H9 (cell line): ENCODE data around the gene OGDH. TPM values are rescaled to one million over a fixed set of nuclear protein-coding genes. Genes with fewer than 3 reads are reported as not detected.

Experiments
- DNase-seq: peaks from one replicate; pipeline ENCODE4 v3.0.0-alpha.2; 2017
- H2AFZ ChIP-seq: one replicate; pipeline ENCODE4 v1.6.1; 2013; ENCODE audit warnings: mild to moderate bottlenecking, low read length, control low read depth, moderate library complexity
- H2AK5ac ChIP-seq: 2 replicates; pipeline ENCODE4 v1.6.1; 2013; ENCODE audit warnings: low read length, control low read depth, mixed read lengths; ENCODE audit not compliant: insufficient read length
- H2BK120ac ChIP-seq: one replicate; pipeline ENCODE4 v1.6.1; 2013; ENCODE audit warnings: low read depth, mild to moderate bottlenecking, low read length, control low read depth, inconsistent platforms; ENCODE audit not compliant: poor library complexity, severe bottlenecking
- H2BK12ac ChIP-seq: 2 replicates; pipeline ENCODE4 v1.6.1; 2013; ENCODE audit warnings: low read length, control low read depth, mixed read lengths, low read depth; ENCODE audit not compliant: insufficient read length
- H2BK15ac ChIP-seq: 2 replicates; pipeline ENCODE4 v1.6.1; 2013; ENCODE audit warnings: low read depth, low read length, control low read depth
- H2BK20ac ChIP-seq: one replicate; pipeline ENCODE4 v1.6.1; 2013; ENCODE audit warnings: low read depth, mild to moderate bottlenecking, low read length, control low read depth, inconsistent platforms; ENCODE audit not compliant: poor library complexity, severe bottlenecking
- H2BK5ac ChIP-seq: 2 replicates; pipeline ENCODE4 v1.6.1; 2013; ENCODE audit warnings: low read length, control low read depth, mixed read lengths; ENCODE audit not compliant: insufficient read length
- H3K14ac ChIP-seq: 2 replicates; pipeline ENCODE4 v1.6.1; 2013; ENCODE audit warnings: low read length, control low read depth; ENCODE audit not compliant: insufficient read depth
- H3K18ac ChIP-seq: 2 replicates; pipeline ENCODE4 v1.6.1; 2013; ENCODE audit warnings: low read depth, mild to moderate bottlenecking, mixed read lengths, low read length, control low read depth; ENCODE audit not compliant: insufficient read length
- H3K23ac ChIP-seq: 2 replicates; pipeline ENCODE4 v1.6.1; 2013; ENCODE audit warnings: low read length, control low read depth, mixed read lengths, low read depth; ENCODE audit not compliant: insufficient read length
- H3K23me2 ChIP-seq: 2 replicates; pipeline ENCODE4 v1.6.1; 2013; ENCODE audit warnings: low read depth, mild to moderate bottlenecking, mixed read lengths, low read length, control low read depth; ENCODE audit not compliant: insufficient read length, poor library complexity, severe bottlenecking
- H3K27ac ChIP-seq: 2 replicates; pipeline ENCODE4 v1.5.1; 2013; ENCODE audit warnings: low read length, control low read depth, mixed read lengths, low read depth; ENCODE audit not compliant: insufficient read length
- H3K27me3 ChIP-seq: 2 replicates; pipeline ENCODE4 v1.6.1; 2013; ENCODE audit warnings: low read length, control low read depth, inconsistent platforms; ENCODE audit not compliant: insufficient read depth
- H3K4ac ChIP-seq: 2 replicates; pipeline ENCODE4 v1.6.1; 2013; ENCODE audit warnings: low read depth, mild to moderate bottlenecking, control low read depth, inconsistent platforms, low read length, moderate library complexity
- H3K4me1 ChIP-seq: 2 replicates; pipeline ENCODE4 v1.6.1; 2013; ENCODE audit warnings: low read length, control low read depth, inconsistent platforms; ENCODE audit not compliant: insufficient read depth
- H3K4me2 ChIP-seq: 2 replicates; pipeline ENCODE4 v1.6.1; 2013; ENCODE audit warnings: low read length, control low read depth, mixed read lengths; ENCODE audit not compliant: insufficient read length, insufficient read depth
- H3K56ac ChIP-seq: 2 replicates; pipeline ENCODE4 v1.6.1; 2013; ENCODE audit warnings: low read depth, mild to moderate bottlenecking, mixed read lengths, low read length, control low read depth; ENCODE audit not compliant: insufficient read length
- H3K79me1 ChIP-seq: 2 replicates; pipeline ENCODE4 v1.6.1; 2013; ENCODE audit warnings: low read depth, mild to moderate bottlenecking, moderate library complexity, low read length, control low read depth, inconsistent platforms; ENCODE audit not compliant: insufficient read depth, poor library complexity, severe bottlenecking
- H3K79me2 ChIP-seq: 2 replicates; pipeline ENCODE4 v1.6.1; 2013; ENCODE audit warnings: low read length, control low read depth, inconsistent platforms; ENCODE audit not compliant: insufficient read depth
- H3K9ac ChIP-seq: 2 replicates; pipeline ENCODE4 v1.6.1; 2013; ENCODE audit warnings: low read length, control low read depth, mixed read lengths; ENCODE audit not compliant: insufficient read length; ENCODE audit errors: extremely low read depth
- H3K9me3 ChIP-seq: one replicate; pipeline ENCODE4 v1.6.1; 2013; ENCODE audit warnings: low read depth, low read length, inconsistent platforms; ENCODE audit not compliant: control insufficient read depth
- H3T11ph ChIP-seq: one replicate; pipeline ENCODE4 v1.6.1; 2013; ENCODE audit warnings: mild to moderate bottlenecking, low read length, control low read depth, inconsistent platforms
- H4K20me1 ChIP-seq: one replicate; pipeline ENCODE4 v1.6.1; 2013; ENCODE audit not compliant: control insufficient read depth, insufficient read length, insufficient read depth
- H4K5ac ChIP-seq: 2 replicates; pipeline ENCODE4 v1.6.1; 2013; ENCODE audit warnings: low read depth, mild to moderate bottlenecking, mixed read lengths, low read length, control low read depth; ENCODE audit not compliant: insufficient read length
- H4K8ac ChIP-seq: replicated peaks from 2 replicates; pipeline ENCODE4 v1.6.1; 2013; ENCODE audit warnings: low read length, control low read depth, mixed read lengths, low read depth; ENCODE audit not compliant: insufficient read length
- H4K91ac ChIP-seq: 2 replicates; pipeline ENCODE4 v1.6.1; 2013; ENCODE audit warnings: low read depth, mild to moderate bottlenecking, moderate library complexity, mixed read lengths, low read length, control low read depth; ENCODE audit not compliant: insufficient read length
- H3K27ac Mint-ChIP-seq, 3 experiments: 2 replicates in 2 of 3; 3 replicates in 1 of 3; pipeline ENCODE4 v1.8.0; 2020 to 2021; ENCODE audit warnings: mixed read lengths in 3 of 3, mild to moderate bottlenecking in 1 of 3, moderate library complexity in 1 of 3
- H3K27me3 Mint-ChIP-seq: 2 replicates; pipeline ENCODE4 v1.8.0; 2021; ENCODE audit warnings: low read depth, mild to moderate bottlenecking, moderate library complexity, mixed read lengths
- H3K36me3 Mint-ChIP-seq, 3 experiments: 2 replicates in 2 of 3; 3 replicates in 1 of 3; pipeline ENCODE4 v1.8.0; 2020 to 2021; ENCODE audit warnings: low read depth in 3 of 3, mixed read lengths in 3 of 3; ENCODE audit not compliant: insufficient read depth in 1 of 3
- H3K4me1 Mint-ChIP-seq, 2 experiments: 2 replicates each; pipeline ENCODE4 v1.8.0; 2020; ENCODE audit warnings: mixed read lengths in 2 of 2
- H3K4me3 Mint-ChIP-seq, 2 experiments: 2 replicates in 1 of 2; 3 replicates in 1 of 2; pipeline ENCODE4 v1.8.0; 2020 to 2021; ENCODE audit warnings: mild to moderate bottlenecking in 2 of 2, mixed read lengths in 2 of 2, moderate library complexity in 1 of 2
- H3K9me3 Mint-ChIP-seq, 2 experiments: 2 replicates in 1 of 2; 3 replicates in 1 of 2; pipeline ENCODE4 v1.8.0; 2020; ENCODE audit warnings: mild to moderate bottlenecking in 2 of 2, mixed read lengths in 2 of 2, moderate library complexity in 1 of 2
- CTCF ChIP-seq: fragments of 200-600 bp; sonication (generic); conservative IDR thresholded peaks from 3 replicates; pipeline ENCODE4 v1.8.0; 2021; ENCODE audit warnings: antibody characterized with exemption, mild to moderate bottlenecking
- WGBS: extraction: QIAGEN DNeasy Blood & Tissue Kit; methylation state at CpG from one replicate; pipeline ENCODE4 v1.1.7; 2013; ENCODE audit warnings: missing lambda C conversion rate, low lambda C conversion rate, mixed read lengths; ENCODE audit not compliant: insufficient read length; ENCODE audit errors: extremely low coverage; 5-methylcytosine and 5-hydroxymethylcytosine counted together
- total RNA-seq: library from RNA; stranded (reverse); gene quantifications from 2 replicates; pipeline ENCODE4 v1.2.1, GENCODE V29; 2021

OGDH gene
- total RNA-seq, 1 experiment from 2014 or later = 77.3 TPM

GRCh38 chr7:44565097-44565794, 41.2 kb upstream of the OGDH start:
- peak overlapping the region; percentile 31 to 91 (median 43); a peak in 5 of 7 replicates for H3K27ac Mint-ChIP-seq
- H2BK20ac ChIP-seq = no peak overlapping the region
- peaks cover 1% of the 10 kb centered on the region; the same call in 1 of the 2 replicates for H3K27me3 Mint-ChIP-seq
- no peak overlapping the region for H3K56ac ChIP-seq
- no peak overlapping the region for H3K18ac ChIP-seq
- no peaks in the 10 kb centered on the region for H3K9me3 ChIP-seq
- H3K79me1 ChIP-seq = no peaks in the 10 kb centered on the region
- H2BK5ac ChIP-seq = no peak overlapping the region
- no peak overlapping the region for H2AFZ ChIP-seq
- H4K20me1 ChIP-seq = no peaks in the 10 kb centered on the region
- H2AK5ac ChIP-seq = no peak overlapping the region
- no peak overlapping the region for H3K9ac ChIP-seq
- no peaks in the 10 kb centered on the region for H3K79me2 ChIP-seq
- no peak overlapping the region for H2BK12ac ChIP-seq
- H3K23ac ChIP-seq = no peak overlapping the region
- no peak overlapping the region for H3K14ac ChIP-seq
- H3K4me1 ChIP-seq = no peaks in the 10 kb centered on the region
- no peak overlapping the region for H2BK120ac ChIP-seq
- peaks cover 49 to 68% (median 54%) of the 10 kb centered on the region in 3 experiments for H3K36me3 Mint-ChIP-seq
- WGBS = no CpG with 5 or more reads among the region's 13 CpGs
- peaks cover 4 to 7% of the 10 kb centered on the region in 2 experiments; a peak in 3 of 4 replicates for H3K4me1 Mint-ChIP-seq
- DNase-seq = peak; percentile 74
- no peaks in the 10 kb centered on the region for H3K23me2 ChIP-seq
- no peak overlapping the region for H4K5ac ChIP-seq
- no peaks in the 10 kb centered on the region; a peak in 1 of 5 replicates for H3K9me3 Mint-ChIP-seq
- H4K91ac ChIP-seq = no peak overlapping the region
- H3K27ac ChIP-seq = no peak overlapping the region
- no peak overlapping the region for H3K4me2 ChIP-seq
- H3T11ph ChIP-seq = no peak overlapping the region
- no peaks in the 10 kb centered on the region for H3K27me3 ChIP-seq
- H2BK15ac ChIP-seq = no peak overlapping the region
- H4K8ac ChIP-seq = no peak overlapping the region
- peak; percentile 95 for TF ChIP-seq CTCF
- no peak overlapping the region for H3K4ac ChIP-seq
- H3K4me3 Mint-ChIP-seq = no peak overlapping the region
